ENCODE data around the gene ANKRD17.
A peak's percentile ranks its signal among the peaks of the same experiment; 100 is the strongest.

- TF ChIP-seq CTCF (IDR thresholded peaks at IDR 0.05; ENCODE audit: low read length) (peak; percentile 23; the same call in 1 of the 2 replicates), EZH2 (optimal IDR thresholded peaks at IDR 0.05; ENCODE audit: low read depth, low read length) (no peak)
Measured at GRCh38 chr4:73127839-73128453, 130.7 kb downstream of the ANKRD17 start.

Measured in MM.1S (cell line).